Stomach (tissue), 9 donors: Measurements from ENCODE around the gene U2SURP. TPM values are rescaled to one million over a fixed set of nuclear protein-coding genes. Genes with fewer than 3 reads are reported as not detected.

Source experiments
- DNase-seq, 2 donors: peaks; one replicate each; pipeline versions ENCODE4 v3.0.0 to v3.0.0-alpha.2; 2013 to 2019
- H3K27ac ChIP-seq, 5 donors: fragments of 200-600 bp in 4 of 5; sonication (generic) in 4 of 5; one replicate each; pipeline ENCODE4 v1.5.1; 2013 to 2019; ENCODE audit warnings: mild to moderate bottlenecking in 1 of 5, moderate library complexity in 1 of 5
- H3K27me3 ChIP-seq, 3 donors: fragments of 200-600 bp; sonication (generic); one replicate each; pipeline ENCODE4 v1.5.1; 2017 to 2019; ENCODE audit warnings: mixed run types in 1 of 3
- H3K36me3 ChIP-seq, 4 donors: fragments of 200-600 bp; sonication (generic); 1 replicate in 3 of 4; 2 replicates in 1 of 4; pipeline ENCODE4 v1.5.1; 2016 to 2019
- H3K4me1 ChIP-seq, 4 donors: fragments of 200-600 bp; sonication (generic); one replicate each; pipeline ENCODE4 v1.5.1; 2016 to 2019
- H3K4me3 ChIP-seq, 4 donors: fragments of 200-600 bp; sonication (generic) in 3 of 4; one replicate each; pipeline ENCODE4 v1.5.1; 2016 to 2019; ENCODE audit warnings: mild to moderate bottlenecking in 1 of 4
- H3K9me3 ChIP-seq, 4 donors: fragments of 200-600 bp; sonication (generic); one replicate each; pipeline ENCODE4 v1.5.1; 2016 to 2019
- EP300 ChIP-seq: sonication (generic); formaldehyde crosslinking; IDR thresholded peaks from one replicate; pipeline ENCODE4 v1.6.1; 2017; ENCODE audit warnings: antibody characterized with exemption
- POLR2A ChIP-seq, 4 donors: fragments of 450-650 bp; IDR thresholded peaks; one replicate each; pipeline ENCODE4 v1.6.1; 2016; ENCODE audit warnings: antibody characterized with exemption in 4 of 4, control low read depth in 2 of 4, mild to moderate bottlenecking in 1 of 4, moderate library complexity in 1 of 4
- POLR2AphosphoS5 ChIP-seq, 3 donors: sonication (generic); formaldehyde crosslinking; IDR thresholded peaks; one replicate each; pipeline ENCODE4 v1.6.1; 2016; ENCODE audit warnings: antibody characterized with exemption in 3 of 3
- WGBS, 5 donors: extraction: QIAGEN DNeasy Blood & Tissue Kit in 3 of 5; methylation state at CpG; one replicate each; pipeline versions ENCODE4 v1.1.5 to v1.1.7; 2013 to 2018; 5-methylcytosine and 5-hydroxymethylcytosine counted together
- intact Hi-C: fragments of 100-400 bp; cut with DNase I; formaldehyde crosslinking; loops from one replicate; pipeline ENCODE4 v1.15.1; 2023; ENCODE audit warnings: low total_unique reads
- polyA plus RNA-seq, 3 donors: library from polyadenylated mRNA; stranded (reverse); fragments of 200-250 nt; gene quantifications; one replicate each; pipeline ENCODE4 v1.2.3, GENCODE V29; 2013
- total RNA-seq, 5 donors: library from RNA; depleted of rRNA; stranded (reverse); fragments of >200 nt; gene quantifications; one replicate each; pipeline versions ENCODE4 v1.1.0 to v1.2.3, GENCODE V29; 2014 to 2016
- TF ChIP-seq, protein P1 (sequence below), 7 experiments: fragments of 450-650 bp in 4 of 7; fragments of 200-600 bp in 3 of 7; sonication (generic) in 3 of 7; IDR thresholded peaks; one replicate each; pipeline ENCODE4 v1.5.1; 2016 to 2019; ENCODE audit warnings: antibody characterized with exemption in 7 of 7, control low read depth in 2 of 7, mild to moderate bottlenecking in 1 of 7
- donor health status: healthy with polysubstance abuse.
- donor health status: Bipolar disorder and iron deficiency.
- donor health status: healthy.

The U2SURP gene
- total and polyA plus RNA-seq, 8 donors = 12.8 to 156 (median 59.9) TPM

GRCh38 chr3:142953443-142953842 is 47.9 kb upstream of the U2SURP start:
- H3K4me1 ChIP-seq = no peaks in the 10 kb centered on the region
- H3K9me3 ChIP-seq = no peaks in the 10 kb centered on the region
- no peak overlapping the region for H3K4me3 ChIP-seq
- TF ChIP-seq, protein P1, sequence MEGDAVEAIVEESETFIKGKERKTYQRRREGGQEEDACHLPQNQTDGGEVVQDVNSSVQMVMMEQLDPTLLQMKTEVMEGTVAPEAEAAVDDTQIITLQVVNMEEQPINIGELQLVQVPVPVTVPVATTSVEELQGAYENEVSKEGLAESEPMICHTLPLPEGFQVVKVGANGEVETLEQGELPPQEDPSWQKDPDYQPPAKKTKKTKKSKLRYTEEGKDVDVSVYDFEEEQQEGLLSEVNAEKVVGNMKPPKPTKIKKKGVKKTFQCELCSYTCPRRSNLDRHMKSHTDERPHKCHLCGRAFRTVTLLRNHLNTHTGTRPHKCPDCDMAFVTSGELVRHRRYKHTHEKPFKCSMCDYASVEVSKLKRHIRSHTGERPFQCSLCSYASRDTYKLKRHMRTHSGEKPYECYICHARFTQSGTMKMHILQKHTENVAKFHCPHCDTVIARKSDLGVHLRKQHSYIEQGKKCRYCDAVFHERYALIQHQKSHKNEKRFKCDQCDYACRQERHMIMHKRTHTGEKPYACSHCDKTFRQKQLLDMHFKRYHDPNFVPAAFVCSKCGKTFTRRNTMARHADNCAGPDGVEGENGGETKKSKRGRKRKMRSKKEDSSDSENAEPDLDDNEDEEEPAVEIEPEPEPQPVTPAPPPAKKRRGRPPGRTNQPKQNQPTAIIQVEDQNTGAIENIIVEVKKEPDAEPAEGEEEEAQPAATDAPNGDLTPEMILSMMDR (IDR thresholded peaks at IDR 0.05) = no peak
- TF ChIP-seq EP300 (no peak), POLR2AphosphoS5 (IDR thresholded peaks at IDR 0.05) (no peak), POLR2A (IDR thresholded peaks at IDR 0.05) (no peak)
- H3K27ac ChIP-seq = no peak overlapping the region
- DNase-seq = no peak
- intact Hi-C loops = no loop called here
- 75 to 87% (median 76%) methylated on average over 2 to 3 of the region's 3 CpGs for WGBS, 5 donors
- peaks cover 0 to 31% (median 0%) of the 10 kb centered on the region in 3 donors for H3K27me3 ChIP-seq
- no peaks in the 10 kb centered on the region for H3K36me3 ChIP-seq

- intact Hi-C loops = no loop called here
- H3K9me3 ChIP-seq = no peaks in the 10 kb centered on the region
- WGBS, 5 donors = 57 to 68% (median 60%) methylated on average over 6 of the region's 6 CpGs
- TF ChIP-seq EP300 (no peak), POLR2A (IDR thresholded peaks at IDR 0.05) (no peak), POLR2AphosphoS5 (IDR thresholded peaks at IDR 0.05) (no peak)
- TF ChIP-seq, protein P1 (IDR thresholded peaks at IDR 0.05) = no peak
- peaks cover 7 to 10% (median 9%) of the 10 kb centered on the region in 4 donors for H3K4me1 ChIP-seq
- no peak overlapping the region for H3K27ac ChIP-seq
- H3K36me3 ChIP-seq = no peaks in the 10 kb centered on the region
- H3K4me3 ChIP-seq = no peak overlapping the region
- peaks cover 13 to 79% (median 33%) of the 10 kb centered on the region in 3 donors for H3K27me3 ChIP-seq
- DNase-seq = no peak
These were observed 42.7 kb upstream of the U2SURP start for GRCh38 chr3:142958707-142959106.

GRCh38 chr3:142960322-142960850 is 41.0 kb upstream of the U2SURP start:
- no peak for TF ChIP-seq POLR2AphosphoS5 (IDR thresholded peaks at IDR 0.05)
- TF ChIP-seq, protein P1 (IDR thresholded peaks at IDR 0.05) = no peak
- no peak for TF ChIP-seq EP300
- no peak for TF ChIP-seq POLR2A (IDR thresholded peaks at IDR 0.05)
- DNase-seq = no peak
- H3K27ac ChIP-seq = no peak overlapping the region
- peaks cover 11 to 17% (median 16%) of the 10 kb centered on the region in 4 donors for H3K4me1 ChIP-seq
- H3K4me3 ChIP-seq = no peak overlapping the region
- H3K36me3 ChIP-seq = no peaks in the 10 kb centered on the region
- intact Hi-C loops = no loop called here
- no peaks in the 10 kb centered on the region for H3K9me3 ChIP-seq
- WGBS, 5 donors = 79 to 90% (median 87%) methylated on average over 1 of the region's 1 CpG
- H3K27me3 ChIP-seq = peaks cover 14 to 96% (median 45%) of the 10 kb centered on the region in 3 donors

DNA sequence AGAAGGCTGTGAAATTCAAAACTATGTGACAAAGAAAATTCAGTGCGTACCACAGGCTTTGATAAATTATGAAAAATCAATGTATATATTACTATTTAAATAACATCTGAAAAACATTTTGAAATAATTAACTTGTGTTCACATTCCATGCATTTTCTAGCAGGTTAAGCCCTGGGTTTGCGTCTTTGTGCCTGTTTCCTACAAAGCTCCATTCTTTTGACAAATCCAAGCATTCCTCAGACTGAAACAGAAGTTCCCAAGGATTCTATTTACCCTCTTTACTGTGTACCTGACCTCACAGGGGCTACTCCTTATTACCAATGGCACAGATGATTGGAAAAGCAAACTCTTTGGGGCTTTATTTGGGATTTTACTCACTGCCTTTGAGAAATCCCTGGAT is 39.8 kb upstream of the U2SURP start:
- no peak overlapping the region for H3K4me3 ChIP-seq
- intact Hi-C loops = no loop called here
- peaks cover 14 to 99% (median 52%) of the 10 kb centered on the region in 3 donors for H3K27me3 ChIP-seq
- H3K4me1 ChIP-seq = peaks cover 11 to 17% (median 16%) of the 10 kb centered on the region in 4 donors
- TF ChIP-seq POLR2A (IDR thresholded peaks at IDR 0.05) = no peak
- TF ChIP-seq, protein P1 (IDR thresholded peaks at IDR 0.05) = no peak
- TF ChIP-seq EP300 = no peak
- no peak for TF ChIP-seq POLR2AphosphoS5 (IDR thresholded peaks at IDR 0.05)
- H3K36me3 ChIP-seq = no peaks in the 10 kb centered on the region
- 54 to 78% (median 64%) methylated on average over 2 of the region's 2 CpGs for WGBS, 5 donors
- no peak overlapping the region for H3K27ac ChIP-seq
- H3K9me3 ChIP-seq = no peaks in the 10 kb centered on the region
- no peak for DNase-seq
